Gastroesophageal sphincter (tissue), 3 donors: ENCODE measurements around the gene NOTCH4.

ENCODE experiments used
- EP300 ChIP-seq: sonication (generic); formaldehyde crosslinking; IDR thresholded peaks from one replicate; pipeline ENCODE4 v1.6.1; 2017; ENCODE audit warnings: antibody characterized with exemption, mild to moderate bottlenecking
- POLR2A ChIP-seq, 2 donors: fragments of 450-650 bp; IDR thresholded peaks; one replicate each; pipeline ENCODE4 v1.6.1; 2017; ENCODE audit warnings: antibody characterized with exemption in 2 of 2, mild to moderate bottlenecking in 2 of 2, moderate library complexity in 1 of 2
- TF ChIP-seq, protein P1 (sequence below), 4 experiments: fragments of 200-600 bp in 2 of 4; fragments of 450-650 bp in 2 of 4; sonication (generic) in 1 of 4; IDR thresholded peaks; one replicate each; pipeline ENCODE4 v1.5.1; 2017 to 2019; ENCODE audit warnings: antibody characterized with exemption in 4 of 4, mild to moderate bottlenecking in 2 of 4, moderate library complexity in 2 of 4

DNA sequence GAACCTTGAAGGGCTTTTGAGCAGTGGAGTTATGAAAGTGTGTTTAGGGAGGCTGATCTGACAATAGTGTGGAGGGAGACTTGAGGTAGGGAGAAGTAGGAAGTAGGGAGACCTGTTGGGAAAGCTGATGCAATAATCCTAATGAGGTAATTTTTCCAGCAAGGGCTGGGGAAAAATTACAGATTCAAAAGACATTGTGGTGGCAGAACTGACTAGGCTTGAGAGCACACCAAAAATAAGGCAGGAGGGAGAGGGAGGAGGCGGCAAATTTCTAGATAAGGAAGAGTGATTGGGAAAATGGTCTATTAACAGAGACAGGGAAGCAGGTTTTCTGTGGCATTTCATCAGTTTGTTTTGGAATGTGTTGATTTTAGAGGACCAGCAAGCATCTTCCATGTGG, 77.6 kb downstream of the NOTCH4 start:
- TF ChIP-seq, protein P1, sequence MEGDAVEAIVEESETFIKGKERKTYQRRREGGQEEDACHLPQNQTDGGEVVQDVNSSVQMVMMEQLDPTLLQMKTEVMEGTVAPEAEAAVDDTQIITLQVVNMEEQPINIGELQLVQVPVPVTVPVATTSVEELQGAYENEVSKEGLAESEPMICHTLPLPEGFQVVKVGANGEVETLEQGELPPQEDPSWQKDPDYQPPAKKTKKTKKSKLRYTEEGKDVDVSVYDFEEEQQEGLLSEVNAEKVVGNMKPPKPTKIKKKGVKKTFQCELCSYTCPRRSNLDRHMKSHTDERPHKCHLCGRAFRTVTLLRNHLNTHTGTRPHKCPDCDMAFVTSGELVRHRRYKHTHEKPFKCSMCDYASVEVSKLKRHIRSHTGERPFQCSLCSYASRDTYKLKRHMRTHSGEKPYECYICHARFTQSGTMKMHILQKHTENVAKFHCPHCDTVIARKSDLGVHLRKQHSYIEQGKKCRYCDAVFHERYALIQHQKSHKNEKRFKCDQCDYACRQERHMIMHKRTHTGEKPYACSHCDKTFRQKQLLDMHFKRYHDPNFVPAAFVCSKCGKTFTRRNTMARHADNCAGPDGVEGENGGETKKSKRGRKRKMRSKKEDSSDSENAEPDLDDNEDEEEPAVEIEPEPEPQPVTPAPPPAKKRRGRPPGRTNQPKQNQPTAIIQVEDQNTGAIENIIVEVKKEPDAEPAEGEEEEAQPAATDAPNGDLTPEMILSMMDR (IDR thresholded peaks at IDR 0.05): no peak
- no peak for TF ChIP-seq EP300
- TF ChIP-seq POLR2A (IDR thresholded peaks at IDR 0.05): no peak
